ENCODE measurements around the gene CRISPLD2. TPM values are rescaled to one million over a fixed set of nuclear protein-coding genes. Genes with fewer than 3 reads are reported as not detected.

CRISPLD2 gene
- total and polyA plus RNA-seq, 9 of the 15 experiments (the other 6 are each of a cell fraction or from before 2014, with no cell fraction given): 0.03 to 0.24 (median 0.04) TPM; not detected in 4

DNA sequence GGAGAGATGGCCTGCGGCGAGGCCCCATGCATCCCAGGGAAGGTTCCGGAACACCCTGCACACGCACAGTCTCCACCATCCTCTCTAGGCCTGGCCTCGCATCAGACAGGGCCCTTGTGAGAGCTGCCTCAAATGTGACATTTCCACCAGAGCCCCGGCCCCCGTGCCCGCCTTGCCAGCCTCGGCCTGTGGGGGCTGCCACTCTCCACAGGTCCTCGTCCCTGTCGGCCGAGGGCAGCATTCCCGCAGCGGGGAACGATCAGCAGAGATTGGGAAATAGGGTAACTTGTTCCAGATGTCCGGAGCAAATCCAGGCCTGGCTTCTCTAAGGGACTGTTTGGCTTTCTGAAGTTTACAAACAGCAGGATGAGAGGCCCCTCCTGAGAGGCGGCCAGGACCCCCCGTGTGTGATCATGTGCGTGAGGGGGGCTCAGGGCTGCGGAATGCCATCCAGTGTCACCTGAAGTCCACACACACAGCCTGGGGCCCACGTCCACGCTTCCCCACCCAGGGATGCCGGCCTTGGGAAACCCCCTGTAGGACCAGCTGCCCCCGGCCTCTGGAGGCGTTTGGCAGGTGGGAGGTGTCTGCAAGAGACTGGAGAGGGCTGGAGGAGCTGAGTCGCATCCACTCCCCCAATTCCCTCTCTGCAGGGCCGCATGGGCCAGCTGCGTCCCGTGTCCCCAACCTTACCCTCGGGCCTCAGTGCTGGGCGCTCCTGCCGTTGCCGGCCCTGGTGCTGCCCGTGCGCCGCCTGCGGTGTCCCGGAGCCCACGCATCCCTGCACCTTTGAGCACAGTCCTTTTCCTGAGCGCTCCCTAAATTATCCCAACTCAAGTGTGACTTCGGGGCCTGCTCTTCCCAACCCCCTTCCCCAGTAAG is 121.1 kb downstream of the CRISPLD2 start:
- Histone ChIP-seq H3K79me2 (ENCODE audit: control insufficient read depth, insufficient read depth, low read length) (no peaks in the 10 kb centered on the region), H4K20me1 (replicated peaks; ENCODE audit: control insufficient read depth, insufficient read depth, low read length) (no peaks in the 10 kb centered on the region), H3K4me3 (no peak overlapping the region), H3K9me3 (replicated peaks; ENCODE audit: control insufficient read depth, insufficient read depth, low read depth, low read length) (0 out of 2 replicates have a peak, but pooled peaks cover 2% of the 10 kb centered on the region), H3K36me3 (ENCODE audit: control insufficient read depth, insufficient read depth, low read length) (no peaks in the 10 kb centered on the region), H3K27me3 (ENCODE audit: control insufficient read depth in 2 of 2, insufficient read depth in 2 of 2, low read length in 2 of 2) (peaks cover 33 to 38% of the 10 kb centered on the region in 2 experiments), H3K27ac (ENCODE audit: extremely low read depth, low read depth, low read length) (no peak overlapping the region), H3K4me2 (ENCODE audit: insufficient read depth, low read length) (no peak overlapping the region), H3K9ac (ENCODE audit: insufficient read depth in 1 of 2, low read depth in 2 of 2, low read length in 2 of 2) (no peak overlapping the region), H3K9me1 (ENCODE audit: control insufficient read depth, insufficient read depth, low read length) (no peaks in the 10 kb centered on the region), H2AFZ (ENCODE audit: low read depth, low read length) (no peak overlapping the region), H3K4me1 (replicated peaks in 1 of 2; ENCODE audit: control insufficient read depth in 2 of 2, insufficient read depth in 2 of 2, low read length in 2 of 2) (peaks cover 0 to 10% of the 10 kb centered on the region in 2 experiments; a peak in 2 of 5 replicates)
- peak; percentile 17 for ATAC-seq
- POLR2A ChIA-PET: interaction anchor here (0.6 to 1.4 kb wide), 4 partner anchors 7 to 103 kb away, joined by 3 to 6 read pairs (median 3); no protein-coding TSS in a partner anchor
- no peak for DNase-seq (ENCODE audit: extremely low read depth in 1 of 4, low spot score in 3 of 4)
- no TSS peak for BruUV-seq (replicated peaks)
- CTCF ChIA-PET (ENCODE audit: low intra/inter-chr PET ratio): no interaction called here
- FAIRE-seq: no peak
- in situ Hi-C loops (cut with MboI) (no loop called here), intact Hi-C loops (cut with micrococcal nuclease) (no loop called here)
- WGBS (ENCODE audit: insufficient coverage, low coverage, missing lambda C conversion rate): 34% methylated on average over 37 of the region's 41 CpGs
- TF ChIP-seq ARHGAP35 (IDR thresholded peaks at IDR 0.05; ENCODE audit: partially characterized antibody) (no peak), CCAR2 (IDR thresholded peaks at IDR 0.05; ENCODE audit: low read depth, low read length) (no peak), ZNF507 (tag; conservative IDR thresholded peaks at IDR 0.05) (no peak), GATA2 (CRISPR knock-in tag; IDR thresholded peaks at IDR 0.05) (no peak), MYBL2 (IDR thresholded peaks at IDR 0.05; ENCODE audit: low read depth) (no peak), MYBL2 (CRISPR knock-in tag; IDR thresholded peaks at IDR 0.05; ENCODE audit: borderline replicate concordance) (no peak), ZNF134 (CRISPR knock-in tag; conservative IDR thresholded peaks at IDR 0.05) (no peak), ZNF668 (CRISPR knock-in tag; IDR thresholded peaks at IDR 0.05) (no peak)
- TF ChIP-seq, protein P1, sequence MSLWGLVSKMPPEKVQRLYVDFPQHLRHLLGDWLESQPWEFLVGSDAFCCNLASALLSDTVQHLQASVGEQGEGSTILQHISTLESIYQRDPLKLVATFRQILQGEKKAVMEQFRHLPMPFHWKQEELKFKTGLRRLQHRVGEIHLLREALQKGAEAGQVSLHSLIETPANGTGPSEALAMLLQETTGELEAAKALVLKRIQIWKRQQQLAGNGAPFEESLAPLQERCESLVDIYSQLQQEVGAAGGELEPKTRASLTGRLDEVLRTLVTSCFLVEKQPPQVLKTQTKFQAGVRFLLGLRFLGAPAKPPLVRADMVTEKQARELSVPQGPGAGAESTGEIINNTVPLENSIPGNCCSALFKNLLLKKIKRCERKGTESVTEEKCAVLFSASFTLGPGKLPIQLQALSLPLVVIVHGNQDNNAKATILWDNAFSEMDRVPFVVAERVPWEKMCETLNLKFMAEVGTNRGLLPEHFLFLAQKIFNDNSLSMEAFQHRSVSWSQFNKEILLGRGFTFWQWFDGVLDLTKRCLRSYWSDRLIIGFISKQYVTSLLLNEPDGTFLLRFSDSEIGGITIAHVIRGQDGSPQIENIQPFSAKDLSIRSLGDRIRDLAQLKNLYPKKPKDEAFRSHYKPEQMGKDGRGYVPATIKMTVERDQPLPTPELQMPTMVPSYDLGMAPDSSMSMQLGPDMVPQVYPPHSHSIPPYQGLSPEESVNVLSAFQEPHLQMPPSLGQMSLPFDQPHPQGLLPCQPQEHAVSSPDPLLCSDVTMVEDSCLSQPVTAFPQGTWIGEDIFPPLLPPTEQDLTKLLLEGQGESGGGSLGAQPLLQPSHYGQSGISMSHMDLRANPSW (CRISPR knock-in tag; IDR thresholded peaks at IDR 0.05): no peak
- TF ChIP-seq, protein P2, sequence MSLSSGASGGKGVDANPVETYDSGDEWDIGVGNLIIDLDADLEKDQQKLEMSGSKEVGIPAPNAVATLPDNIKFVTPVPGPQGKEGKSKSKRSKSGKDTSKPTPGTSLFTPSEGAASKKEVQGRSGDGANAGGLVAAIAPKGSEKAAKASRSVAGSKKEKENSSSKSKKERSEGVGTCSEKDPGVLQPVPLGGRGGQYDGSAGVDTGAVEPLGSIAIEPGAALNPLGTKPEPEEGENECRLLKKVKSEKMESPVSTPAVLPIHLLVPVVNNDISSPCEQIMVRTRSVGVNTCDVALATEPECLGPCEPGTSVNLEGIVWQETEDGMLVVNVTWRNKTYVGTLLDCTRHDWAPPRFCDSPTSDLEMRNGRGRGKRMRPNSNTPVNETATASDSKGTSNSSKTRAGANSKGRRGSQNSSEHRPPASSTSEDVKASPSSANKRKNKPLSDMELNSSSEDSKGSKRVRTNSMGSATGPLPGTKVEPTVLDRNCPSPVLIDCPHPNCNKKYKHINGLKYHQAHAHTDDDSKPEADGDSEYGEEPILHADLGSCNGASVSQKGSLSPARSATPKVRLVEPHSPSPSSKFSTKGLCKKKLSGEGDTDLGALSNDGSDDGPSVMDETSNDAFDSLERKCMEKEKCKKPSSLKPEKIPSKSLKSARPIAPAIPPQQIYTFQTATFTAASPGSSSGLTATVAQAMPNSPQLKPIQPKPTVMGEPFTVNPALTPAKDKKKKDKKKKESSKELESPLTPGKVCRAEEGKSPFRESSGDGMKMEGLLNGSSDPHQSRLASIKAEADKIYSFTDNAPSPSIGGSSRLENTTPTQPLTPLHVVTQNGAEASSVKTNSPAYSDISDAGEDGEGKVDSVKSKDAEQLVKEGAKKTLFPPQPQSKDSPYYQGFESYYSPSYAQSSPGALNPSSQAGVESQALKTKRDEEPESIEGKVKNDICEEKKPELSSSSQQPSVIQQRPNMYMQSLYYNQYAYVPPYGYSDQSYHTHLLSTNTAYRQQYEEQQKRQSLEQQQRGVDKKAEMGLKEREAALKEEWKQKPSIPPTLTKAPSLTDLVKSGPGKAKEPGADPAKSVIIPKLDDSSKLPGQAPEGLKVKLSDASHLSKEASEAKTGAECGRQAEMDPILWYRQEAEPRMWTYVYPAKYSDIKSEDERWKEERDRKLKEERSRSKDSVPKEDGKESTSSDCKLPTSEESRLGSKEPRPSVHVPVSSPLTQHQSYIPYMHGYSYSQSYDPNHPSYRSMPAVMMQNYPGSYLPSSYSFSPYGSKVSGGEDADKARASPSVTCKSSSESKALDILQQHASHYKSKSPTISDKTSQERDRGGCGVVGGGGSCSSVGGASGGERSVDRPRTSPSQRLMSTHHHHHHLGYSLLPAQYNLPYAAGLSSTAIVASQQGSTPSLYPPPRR (CRISPR knock-in tag; IDR thresholded peaks at IDR 0.05; ENCODE audit: borderline replicate concordance): no peak
- TF ChIP-seq, protein P3, sequence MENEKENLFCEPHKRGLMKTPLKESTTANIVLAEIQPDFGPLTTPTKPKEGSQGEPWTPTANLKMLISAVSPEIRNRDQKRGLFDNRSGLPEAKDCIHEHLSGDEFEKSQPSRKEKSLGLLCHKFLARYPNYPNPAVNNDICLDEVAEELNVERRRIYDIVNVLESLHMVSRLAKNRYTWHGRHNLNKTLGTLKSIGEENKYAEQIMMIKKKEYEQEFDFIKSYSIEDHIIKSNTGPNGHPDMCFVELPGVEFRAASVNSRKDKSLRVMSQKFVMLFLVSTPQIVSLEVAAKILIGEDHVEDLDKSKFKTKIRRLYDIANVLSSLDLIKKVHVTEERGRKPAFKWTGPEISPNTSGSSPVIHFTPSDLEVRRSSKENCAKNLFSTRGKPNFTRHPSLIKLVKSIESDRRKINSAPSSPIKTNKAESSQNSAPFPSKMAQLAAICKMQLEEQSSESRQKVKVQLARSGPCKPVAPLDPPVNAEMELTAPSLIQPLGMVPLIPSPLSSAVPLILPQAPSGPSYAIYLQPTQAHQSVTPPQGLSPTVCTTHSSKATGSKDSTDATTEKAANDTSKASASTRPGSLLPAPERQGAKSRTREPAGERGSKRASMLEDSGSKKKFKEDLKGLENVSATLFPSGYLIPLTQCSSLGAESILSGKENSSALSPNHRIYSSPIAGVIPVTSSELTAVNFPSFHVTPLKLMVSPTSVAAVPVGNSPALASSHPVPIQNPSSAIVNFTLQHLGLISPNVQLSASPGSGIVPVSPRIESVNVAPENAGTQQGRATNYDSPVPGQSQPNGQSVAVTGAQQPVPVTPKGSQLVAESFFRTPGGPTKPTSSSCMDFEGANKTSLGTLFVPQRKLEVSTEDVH (IDR thresholded peaks at IDR 0.05; ENCODE audit: low read depth, partially characterized antibody): no peak
